22Rv1 (cell line): ENCODE results near the gene COMMD1.

ENCODE experiments used
- H3K27ac ChIP-seq: fragments of 450-650 bp; 2 replicates; pipeline ENCODE4 v1.5.1; 2017
- CTCF ChIP-seq: fragments of 450-650 bp; IDR thresholded peaks from 2 replicates; pipeline ENCODE4 v1.5.1; 2017; ENCODE audit warnings: mild to moderate bottlenecking
- ZFX ChIP-seq: fragments of 450-650 bp; IDR thresholded peaks from 2 replicates; pipeline ENCODE4 v1.6.1; 2017; ENCODE audit warnings: antibody characterized with exemption, borderline replicate concordance

The COMMD1 gene

GRCh38 chr2:61882850-61883249 is 22.6 kb upstream of the COMMD1 start:
- TF ChIP-seq CTCF, result no peak
- no peak for TF ChIP-seq ZFX
- H3K27ac ChIP-seq, result no peak overlapping the region

GRCh38 chr2:61885896-61886603 is 19.4 kb upstream of the COMMD1 start:
- no peak overlapping the region for H3K27ac ChIP-seq
- TF ChIP-seq CTCF (no peak), ZFX (no peak)

DNA sequence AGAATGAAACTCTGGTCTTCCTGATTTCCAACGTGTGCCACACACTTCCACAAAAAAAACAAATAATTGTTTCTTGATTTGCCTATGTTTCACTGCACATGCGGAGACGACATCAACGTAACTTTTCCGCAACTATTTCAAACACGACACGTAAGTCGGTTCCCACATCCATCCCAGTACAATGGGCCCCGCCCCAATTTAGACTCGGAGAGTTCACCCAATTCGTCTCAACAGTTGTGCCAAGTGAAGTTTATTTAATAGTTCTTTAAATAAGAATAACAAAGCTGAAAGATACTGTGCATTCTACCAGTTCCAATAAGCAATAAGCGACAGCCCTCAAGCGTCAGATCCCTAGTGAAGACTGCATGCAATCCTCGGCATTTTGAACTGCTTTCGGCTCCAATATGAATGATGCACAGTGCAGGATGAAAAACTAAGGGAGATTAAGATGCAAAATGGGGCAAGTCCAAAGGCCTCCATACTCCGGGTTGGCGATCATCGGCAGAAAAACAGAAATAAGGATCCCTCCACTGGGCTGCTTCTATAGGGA is 17.7 kb upstream of the COMMD1 start:
- peak overlapping the region; percentile 91 for H3K27ac ChIP-seq
- TF ChIP-seq ZFX, result no peak
- no peak for TF ChIP-seq CTCF

- no peak for TF ChIP-seq ZFX
- no peak for TF ChIP-seq CTCF
- H3K27ac ChIP-seq, result peak within 1 kb of the TSS; percentile 91
Observed at GRCh38 chr2:61888267-61889055, 17.0 kb upstream of the COMMD1 start, which contains the start of gene CCT4. CCT4 (minus strand) TSS chr2:61888656; CDS start chr2:61888507, 149 bp downstream.

GRCh38 chr2:61898810-61899209 is 6.7 kb upstream of the COMMD1 start:
- TF ChIP-seq ZFX (no peak), CTCF (peak; percentile 68)
- H3K27ac ChIP-seq, result no peak overlapping the region

DNA sequence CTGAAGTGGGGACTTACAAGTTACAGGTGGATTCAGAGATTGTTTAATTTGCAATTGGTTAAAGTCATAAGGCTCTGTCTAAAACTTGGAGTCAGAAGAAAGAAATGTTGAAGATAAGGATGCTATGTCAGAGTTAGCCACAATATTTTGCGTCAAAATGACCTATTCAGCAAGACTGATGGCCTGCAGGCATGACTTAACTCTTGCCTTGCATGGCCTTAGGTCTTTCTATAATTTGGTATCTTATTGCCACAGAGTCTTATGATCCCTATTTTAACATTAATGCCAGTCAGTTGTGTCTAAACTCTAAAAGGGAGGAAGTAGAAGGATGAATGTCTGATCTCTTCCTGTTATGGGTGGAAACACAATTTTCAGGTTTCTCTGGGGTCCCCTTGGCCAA is 5.2 kb upstream of the COMMD1 start:
- TF ChIP-seq ZFX, result no peak
- no peak for TF ChIP-seq CTCF
- H3K27ac ChIP-seq, result no peak overlapping the region

DNA sequence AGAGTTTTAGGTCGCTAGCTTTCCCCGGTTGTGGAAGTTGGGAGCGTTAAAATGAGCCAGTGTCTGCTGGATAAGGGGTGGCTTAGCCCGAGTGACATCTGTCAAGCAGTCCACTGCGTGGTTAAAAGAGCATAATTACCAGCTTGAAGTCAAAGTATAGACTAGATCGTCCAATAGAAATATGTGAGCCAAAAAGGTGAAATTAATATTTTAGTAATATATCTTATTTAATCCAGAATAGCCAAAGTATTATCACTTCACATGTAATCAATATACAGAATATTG is 654 bp downstream of the COMMD1 start:
- TF ChIP-seq ZFX (no peak), CTCF (no peak)
- 0 out of 2 replicates have a peak overlapping the region, but pooled peaks have one; percentile 43 for H3K27ac ChIP-seq
